Psoas muscle (tissue), 8 donors: ENCODE data around the gene BBS12. TPM values are rescaled to one million over a fixed set of nuclear protein-coding genes. Genes with fewer than 3 reads are reported as not detected.

Source experiments
- ATAC-seq, 4 donors: fragments of 200-7000 bp; cut with Tn5 transposase; one replicate each; pipeline ENCODE4 v1.9.1; 2020; ENCODE audit warnings: moderate library complexity in 3 of 4, mild to moderate bottlenecking in 2 of 4
- DNase-seq, 2 donors: peaks; one replicate each; pipeline ENCODE4 v3.0.0-alpha.2; 2020
- H3K27ac ChIP-seq: fragments of 200-600 bp; one replicate; pipeline ENCODE4 v1.8.0; 2022
- H3K27me3 ChIP-seq, 3 donors: fragments of 200-600 bp in 1 of 3; one replicate each; pipeline versions ENCODE4 v1.6.1 to v1.8.0; 2013 to 2022; ENCODE audit warnings: low read length in 2 of 3, mild to moderate bottlenecking in 2 of 3, moderate library complexity in 1 of 3; ENCODE audit not compliant: insufficient read depth in 3 of 3
- H3K36me3 ChIP-seq, 2 donors: fragments of 200-600 bp in 1 of 2; one replicate each; pipeline versions ENCODE4 v1.6.1 to v1.8.0; 2013 to 2022; ENCODE audit warnings: low read depth in 1 of 2, mild to moderate bottlenecking in 1 of 2, moderate library complexity in 1 of 2; ENCODE audit not compliant: insufficient read depth in 1 of 2
- H3K4me1 ChIP-seq: fragments of 200-600 bp; one replicate; pipeline ENCODE4 v1.8.0; 2022
- H3K4me3 ChIP-seq: fragments of 200-600 bp; one replicate; pipeline ENCODE4 v1.8.0; 2022; ENCODE audit warnings: mild to moderate bottlenecking
- H3K9me3 ChIP-seq: fragments of 200-600 bp; one replicate; pipeline ENCODE4 v1.8.0; 2022
- CTCF ChIP-seq: fragments of 200-600 bp; IDR thresholded peaks from one replicate; pipeline ENCODE4 v1.8.0; 2022; ENCODE audit warnings: antibody characterized with exemption
- WGBS, 3 donors: extraction: QIAGEN DNeasy Blood & Tissue Kit; methylation state at CpG; one replicate each; pipeline versions ENCODE4 v1.1.6 to v1.1.7; 2013; 5-methylcytosine and 5-hydroxymethylcytosine counted together
- intact Hi-C, 2 donors: fragments of 100-400 bp; cut with DNase I; formaldehyde crosslinking; loops; one replicate each; pipeline versions ENCODE4 v1.11.0 to v1.14.2; 2022
- polyA plus RNA-seq, 3 donors: library from polyadenylated mRNA; stranded (reverse); fragments of 200-250 nt; gene quantifications; one replicate each; pipeline ENCODE4 v1.2.3, GENCODE V29; 2013
- total RNA-seq, 4 donors: library from RNA; stranded (reverse); fragmentation: NEBNext Ultra II Directional in 2 of 4; extraction: Animal tissue kit (Norgen Biotek cat#: 25700) in 2 of 4; gene quantifications; one replicate each; pipeline versions ENCODE4 v1.2.1 to v1.2.4, GENCODE V29; 2021 to 2023
- donor health status: healthy with polysubstance abuse.
- donor health status: DM: no; HTN: no; CAD: no; lungs with moderate emphysema.
- donor health status: Bipolar disorder and iron deficiency.
- donor health status: healthy.
- donor health status: DM: yes; HTN: yes; CAD: no.
- donor health status: DM: no; HTN: no; CAD: no.
- donor health status: DM: no; HTN: no; CAD: no.
- donor health status: DM: yes; HTN: yes; CAD: no.

BBS12 gene
- total and polyA plus RNA-seq, 7 donors, result 0.54 to 5.4 (median 1.0) TPM

GRCh38 chr4:122787940-122788339 is 55.4 kb downstream of the BBS12 start:
- no peak overlapping the region for H3K27ac ChIP-seq
- no peaks in the 10 kb centered on the region for H3K27me3 ChIP-seq
- H3K9me3 ChIP-seq, result no peaks in the 10 kb centered on the region
- no peak overlapping the region for H3K4me3 ChIP-seq
- no peak for ATAC-seq
- DNase-seq, result no peak
- 33 to 56% (median 43%) methylated on average over 1 of the region's 1 CpG for WGBS, 3 donors
- H3K4me1 ChIP-seq, result peaks cover 7% of the 10 kb centered on the region
- intact Hi-C loops, result no loop called here
- H3K36me3 ChIP-seq, result no peaks in the 10 kb centered on the region
- no peak for TF ChIP-seq CTCF

- H3K4me1 ChIP-seq, result no peaks in the 10 kb centered on the region
- no peak for TF ChIP-seq CTCF
- no peak overlapping the region for H3K27ac ChIP-seq
- intact Hi-C loops, result no loop called here
- H3K36me3 ChIP-seq, result no peaks in the 10 kb centered on the region
- WGBS, 3 donors, result 94 to 99% (median 97%) methylated on average over 4 of the region's 4 CpGs
- H3K4me3 ChIP-seq, result no peak overlapping the region
- no peaks in the 10 kb centered on the region for H3K9me3 ChIP-seq
- no peak for ATAC-seq
- DNase-seq, result no peak
- H3K27me3 ChIP-seq, result no peaks in the 10 kb centered on the region
Observed at GRCh38 chr4:122788935-122789334, 56.4 kb downstream of the BBS12 start.

- ATAC-seq (no peak), DNase-seq (no peak)
- H3K36me3 ChIP-seq, result no peaks in the 10 kb centered on the region
- intact Hi-C loops, result no loop called here
- H3K4me3 ChIP-seq, result no peak overlapping the region
- H3K27ac ChIP-seq, result no peak overlapping the region
- no peaks in the 10 kb centered on the region for H3K27me3 ChIP-seq
- no peaks in the 10 kb centered on the region for H3K4me1 ChIP-seq
- H3K9me3 ChIP-seq, result no peaks in the 10 kb centered on the region
- TF ChIP-seq CTCF, result no peak
Observed at GRCh38 chr4:122793811-122794210, 61.3 kb downstream of the BBS12 start.

Other genes starting within 250 kb of the BBS12 start
- not detected for gene IL21, start 111.6 kb upstream of the BBS12 start, total RNA-seq
- gene IL21, start 111.6 kb upstream of the BBS12 start, polyA plus RNA-seq, result under 1 TPM in 1 of 3 donors, not detected in 2; 0.04 TPM
- gene FGF2, start 94.1 kb downstream of the BBS12 start, total RNA-seq, result 1 to 10 TPM; 2.0 to 3.7 (median 2.9) TPM
- 1 to 10 TPM in 1 of 3 donors, under 1 TPM in 2; 0.86 to 1.3 (median 0.94) TPM for gene FGF2, start 94.1 kb downstream of the BBS12 start, polyA plus RNA-seq
- 1 to 10 TPM; 3.7 to 7.6 (median 4.3) TPM for gene NUDT6, start 189.9 kb downstream of the BBS12 start, total RNA-seq
- gene NUDT6, start 189.9 kb downstream of the BBS12 start, polyA plus RNA-seq, result 1 to 10 TPM; 3.3 to 4.1 (median 3.6) TPM